Endometrial microvascular endothelial cells (primary cell): Measurements from ENCODE around the gene NIPAL1. TPM values are rescaled to one million over a fixed set of nuclear protein-coding genes. Genes with fewer than 3 reads are reported as not detected.

Source experiments
- total RNA-seq: library from RNA; depleted of rRNA; stranded (reverse); fragments of >200 nt; gene quantifications from one replicate; pipeline ENCODE4 v1.2.3, GENCODE V29; 2015; ENCODE audit errors: inconsistent ontology term

NIPAL1 gene
- total RNA-seq, 1 donor from 2014 or later, result 3.2 TPM

Other genes with a start within 250 kb of the NIPAL1 start
- gene CORIN, start 178.7 kb upstream of the NIPAL1 start, total RNA-seq, result 0.28 TPM
- 8.1 TPM for gene NFXL1, start 102.2 kb upstream of the NIPAL1 start, total RNA-seq
- gene CNGA1, start 91 bp upstream of the NIPAL1 start, total RNA-seq, result not detected
- gene TXK, start 117.5 kb downstream of the NIPAL1 start, total RNA-seq, result 0.84 TPM